Glomerular visceral epithelial cell (primary cell): ENCODE measurements around the gene IQSEC1.
A peak's percentile ranks its signal among the peaks of the same experiment; 100 is the strongest.

Experiments
- DNase-seq: peaks from one replicate; pipeline ENCODE4 v3.0.0-alpha.2; 2016; ENCODE audit errors: extremely low spot score

The IQSEC1 gene

GRCh38 chr3:13028010-13028821 lies 45.0 kb downstream of the IQSEC1 start:
- no peak for DNase-seq

GRCh38 chr3:13027154-13027553 lies 46.1 kb downstream of the IQSEC1 start:
- DNase-seq: no peak

- no peak for DNase-seq
Measured at GRCh38 chr3:13026534-13026933, 46.7 kb downstream of the IQSEC1 start.

- DNase-seq: no peak
Measured at GRCh38 chr3:13025778-13026518, 47.3 kb downstream of the IQSEC1 start.

- peak; percentile 68 for DNase-seq
Measured at GRCh38 chr3:13025090-13025489, 48.1 kb downstream of the IQSEC1 start.

- no peak for DNase-seq
Measured at GRCh38 chr3:13024765-13025065, 48.5 kb downstream of the IQSEC1 start.

- DNase-seq: no peak
Measured at GRCh38 chr3:13023971-13024764, 49.1 kb downstream of the IQSEC1 start.

GRCh38 chr3:13023235-13023970 lies 49.8 kb downstream of the IQSEC1 start:
- peak; percentile 11 for DNase-seq

- peak; percentile 54 for DNase-seq
Measured at GRCh38 chr3:13022348-13023234, 50.6 kb downstream of the IQSEC1 start.

- DNase-seq: no peak
Measured at GRCh38 chr3:13021141-13022114, 51.8 kb downstream of the IQSEC1 start.

GRCh38 chr3:13020159-13020750 lies 53.0 kb downstream of the IQSEC1 start:
- DNase-seq: no peak

- DNase-seq: peak; percentile 68
Measured at GRCh38 chr3:13019243-13020095, 53.8 kb downstream of the IQSEC1 start.

- no peak for DNase-seq
Measured at GRCh38 chr3:13018561-13019242, 54.5 kb downstream of the IQSEC1 start.

GRCh38 chr3:13018043-13018451 lies 55.2 kb downstream of the IQSEC1 start:
- DNase-seq: peak; percentile 39

- no peak for DNase-seq
Measured at GRCh38 chr3:13017361-13018042, 55.7 kb downstream of the IQSEC1 start.

- DNase-seq: no peak
Measured at GRCh38 chr3:13016721-13017255, 56.4 kb downstream of the IQSEC1 start.
